Frontal cortex (tissue), 4 donors: ENCODE results near the gene PON2. TPM values are rescaled to one million over a fixed set of nuclear protein-coding genes. Genes with fewer than 3 reads are reported as not detected.
A peak's percentile ranks its signal among the peaks of the same experiment; 100 is the strongest.
"Not testable (repeated sequence)": the region's sequence is repeated elsewhere in the genome, so short reads cannot be mapped to it uniquely, and the experiment has no call there.

Source experiments
- DNase-seq, 2 donors: peaks; one replicate each; pipeline ENCODE4 v3.0.0; 2012; ENCODE audit warnings: low spot score in 2 of 2
- FAIRE-seq: peaks from 2 replicates; lab custom pipeline; 2012; peaks lifted over from hg19 to GRCh38; lab: Jason Lieb, UNC
- total RNA-seq: library from RNA; depleted of rRNA; stranded (reverse); fragments of >200 nt; gene quantifications from one replicate; pipeline ENCODE4 v1.2.3, GENCODE V29; 2014
- donor health status: control.
- donor health status: control.
- donor health status: control.

PON2 gene
- total RNA-seq, 1 donor from 2014 or later, result 45.7 TPM

- DNase-seq, result no peak
- no peak for FAIRE-seq
These were observed 23.2 kb downstream of the PON2 start for GRCh38 chr7:95411666-95412065.

GRCh38 chr7:95411036-95411435 lies 23.8 kb downstream of the PON2 start:
- FAIRE-seq, result no peak
- DNase-seq, result no peak

- FAIRE-seq, result no peak
- no peak for DNase-seq
These were observed 27.1 kb downstream of the PON2 start for GRCh38 chr7:95407751-95408150.

GRCh38 chr7:95405800-95406199 lies 29.0 kb downstream of the PON2 start:
- DNase-seq (no peak), FAIRE-seq (peak; percentile 19)

GRCh38 chr7:95405208-95405607 lies 29.6 kb downstream of the PON2 start:
- FAIRE-seq (no peak), DNase-seq (no peak)

- FAIRE-seq (no peak), DNase-seq (no peak)
These were observed 30.4 kb downstream of the PON2 start for GRCh38 chr7:95404316-95404865.

GRCh38 chr7:95398155-95398940 lies 36.5 kb downstream of the PON2 start:
- no peak for FAIRE-seq
- no peak for DNase-seq

GRCh38 chr7:95397381-95397780 lies 37.4 kb downstream of the PON2 start:
- DNase-seq, result no peak
- FAIRE-seq, result no peak

GRCh38 chr7:95396136-95397032 lies 38.4 kb downstream of the PON2 start, which contains the start of gene PON3:
Gene PON3, minus strand, starts transcription at chr7:95396375. Its CDS starts 25 bp downstream, at chr7:95396350.
- FAIRE-seq (no peak), DNase-seq (no peak)

- FAIRE-seq (no peak), DNase-seq (no peak)
These were observed 39.1 kb downstream of the PON2 start for GRCh38 chr7:95395755-95396135.

GRCh38 chr7:95394370-95394769 lies 40.5 kb downstream of the PON2 start:
- DNase-seq (no peak), FAIRE-seq (no peak)

GRCh38 chr7:95391761-95392160 lies 43.1 kb downstream of the PON2 start:
- no peak for FAIRE-seq

GRCh38 chr7:95389516-95389915 lies 45.3 kb downstream of the PON2 start:
- no peak for DNase-seq
- no peak for FAIRE-seq

More at GRCh38 chr7:95391761-95392160, 43.1 kb downstream of the PON2 start:
- DNase-seq, result no peak

- FAIRE-seq, DNase-seq: not testable (repeated sequence)
These were observed 55.4 kb downstream of the PON2 start for GRCh38 chr7:95379457-95379856.

GRCh38 chr7:95376632-95377400 lies 58.0 kb downstream of the PON2 start:
- DNase-seq, result no peak
- no peak for FAIRE-seq

- no peak for FAIRE-seq
These were observed 59.1 kb downstream of the PON2 start for GRCh38 chr7:95375591-95376257.

GRCh38 chr7:95373323-95373722 lies 61.5 kb downstream of the PON2 start:
- FAIRE-seq (no peak), DNase-seq (no peak)

More at GRCh38 chr7:95375591-95376257, 59.1 kb downstream of the PON2 start:
- no peak for DNase-seq

- FAIRE-seq, result no peak
- DNase-seq, result no peak
These were observed 66.6 kb downstream of the PON2 start for GRCh38 chr7:95368235-95368634.

GRCh38 chr7:95367606-95368005 lies 67.2 kb downstream of the PON2 start:
- FAIRE-seq, result no peak

More at GRCh38 chr7:95367606-95368005, 67.2 kb downstream of the PON2 start:
- no peak for DNase-seq
